ENCODE measurements around the gene GNS.
A peak's percentile ranks its signal among the peaks of the same experiment; 100 is the strongest.
"Not testable (repeated sequence)": the region's sequence is repeated elsewhere in the genome, so short reads cannot be mapped to it uniquely, and the experiment has no call there.

GNS gene

GRCh38 chr12:64695550-64695949 lies 63.7 kb downstream of the GNS start:
- no peak for DNase-seq (ENCODE audit: low spot score)

GRCh38 chr12:64694130-64695040 lies 64.8 kb downstream of the GNS start:
- no peak for DNase-seq (ENCODE audit: low spot score)

- no peak for DNase-seq (ENCODE audit: low spot score)
These were observed 67.2 kb downstream of the GNS start for GRCh38 chr12:64691795-64692583.

DNA sequence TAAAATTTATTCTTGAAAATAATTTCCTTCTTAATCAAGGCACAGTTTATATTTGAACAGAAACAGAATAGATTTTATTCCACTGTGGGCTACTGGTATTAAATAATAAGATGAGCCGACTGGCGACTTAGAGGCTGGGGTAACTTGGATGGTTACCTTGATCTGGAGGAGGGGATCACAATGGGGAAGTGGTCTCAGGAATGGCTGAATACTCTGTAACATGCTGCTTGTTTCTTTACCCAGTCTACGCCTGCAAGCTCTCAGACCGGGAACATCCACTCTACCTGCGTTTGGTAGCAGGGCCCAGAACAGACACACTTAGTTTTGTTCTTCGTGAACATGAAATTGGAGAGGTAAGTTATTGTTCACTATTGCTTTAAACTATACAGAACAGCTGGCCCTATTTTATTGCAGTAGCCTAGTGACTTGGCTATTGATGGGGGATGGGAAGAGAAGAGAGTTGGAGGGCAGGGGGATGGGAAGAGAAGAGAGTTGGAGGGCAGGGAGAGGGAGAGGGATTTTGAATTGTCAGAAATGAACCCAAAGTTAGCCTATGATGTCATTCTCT lies 67.9 kb downstream of the GNS start:
- DNase-seq (ENCODE audit: low spot score) = no peak

DNA sequence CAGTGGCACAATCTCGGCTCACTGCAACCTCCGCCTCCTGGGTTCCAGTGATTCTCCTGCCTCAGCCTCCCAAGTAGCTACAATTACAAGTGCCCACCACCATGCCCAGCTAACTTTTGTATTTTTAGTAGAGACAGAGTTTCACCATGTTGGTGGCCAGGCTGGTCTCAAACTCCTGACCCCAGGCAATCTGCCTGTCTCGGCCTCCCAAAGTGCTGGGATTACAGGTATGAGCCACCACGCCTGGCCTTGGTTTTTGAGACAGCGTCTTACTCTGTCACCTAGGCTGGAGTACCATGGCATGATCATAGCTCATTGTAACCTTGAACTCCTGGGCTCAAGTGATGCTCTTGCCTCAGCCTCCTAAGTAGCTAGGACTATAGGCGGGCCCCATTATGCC lies 69.0 kb downstream of the GNS start:
- DNase-seq (ENCODE audit: low spot score) = not testable (repeated sequence)

DNA sequence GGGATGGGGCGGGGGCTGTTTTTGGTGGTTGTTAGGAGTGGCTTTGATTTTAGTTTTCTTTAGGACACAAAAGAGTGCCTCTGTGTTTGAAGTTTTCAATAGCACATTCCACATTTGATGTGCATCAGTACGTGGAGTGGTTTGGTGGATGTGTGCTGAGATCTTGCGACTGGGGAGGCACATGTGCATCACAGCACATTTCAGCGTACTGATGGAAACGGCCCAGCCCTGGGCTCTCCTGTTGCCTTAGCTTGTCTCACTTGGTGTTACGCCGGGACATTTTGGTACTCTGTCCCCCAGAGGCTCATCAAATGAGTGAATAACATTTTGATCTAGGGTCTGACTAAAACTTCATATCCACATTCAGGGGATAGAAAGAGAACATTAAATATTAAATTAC lies 70.5 kb downstream of the GNS start:
- DNase-seq (ENCODE audit: low spot score) = no peak

- DNase-seq (ENCODE audit: low spot score) = no peak
These were observed 71.0 kb downstream of the GNS start for GRCh38 chr12:64688219-64688618.

DNA sequence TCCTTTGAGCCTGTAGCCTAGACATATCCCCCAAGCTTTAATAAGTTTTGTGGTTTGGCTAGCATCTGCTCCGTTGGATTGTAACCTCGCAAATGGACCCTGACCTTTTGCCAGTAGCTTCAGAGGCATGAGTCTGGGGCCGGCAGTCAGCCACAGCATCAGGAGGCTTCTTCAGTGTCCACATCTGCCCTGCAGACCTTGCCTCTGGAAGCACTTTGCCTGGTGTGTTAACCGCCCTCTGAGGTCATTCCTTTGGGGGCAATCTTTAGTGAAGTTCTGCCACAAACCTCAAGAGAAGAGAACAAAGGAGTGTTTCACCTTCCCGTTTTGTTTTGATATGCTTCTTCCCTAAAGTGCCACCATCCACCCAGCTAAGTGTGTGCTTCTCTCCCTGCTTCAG lies 71.4 kb downstream of the GNS start:
- DNase-seq (ENCODE audit: low spot score) = peak; percentile 28

DNA sequence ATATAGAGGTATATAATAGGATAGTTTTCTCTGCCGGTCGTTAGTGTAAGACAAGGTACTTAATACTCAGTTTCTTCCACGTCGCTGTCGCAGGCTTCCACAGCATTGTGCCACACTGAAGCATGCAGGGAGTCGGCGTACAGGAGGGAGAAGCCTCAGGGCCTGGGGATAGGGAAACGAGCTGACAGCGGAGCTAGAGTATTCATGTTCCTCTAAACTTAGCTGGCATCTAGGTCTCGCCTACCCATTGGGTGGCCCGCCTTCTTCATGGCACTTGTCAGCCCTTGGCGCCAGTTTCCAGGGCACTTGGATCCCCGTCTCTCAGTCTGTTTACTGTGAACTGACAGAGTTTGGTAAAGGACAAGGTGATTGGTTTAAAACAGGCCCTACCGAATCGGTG lies 73.6 kb downstream of the GNS start:
- DNase-seq (ENCODE audit: low spot score) = no peak

DNA sequence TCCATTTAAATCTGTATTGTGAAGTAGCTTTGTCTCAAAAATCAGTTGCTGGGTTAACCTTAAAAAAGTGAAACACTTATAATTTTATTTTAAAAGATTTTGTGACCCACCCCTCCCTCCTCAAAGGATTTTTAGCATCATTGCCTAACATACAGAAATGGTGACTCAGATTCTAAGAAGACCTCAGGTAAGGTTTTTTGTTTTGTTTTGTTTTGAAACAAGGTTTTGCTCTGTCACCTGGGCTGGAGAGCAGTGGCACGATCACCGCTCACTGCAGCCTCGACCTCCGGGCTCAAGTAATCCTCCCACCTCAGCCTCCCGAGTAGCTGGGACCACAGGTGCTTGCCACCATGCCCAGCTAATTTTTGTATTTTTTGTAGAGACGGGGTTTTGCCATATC lies 74.2 kb downstream of the GNS start:
- no peak for DNase-seq (ENCODE audit: low spot score)

GRCh38 chr12:64683816-64684543 lies 75.2 kb downstream of the GNS start:
- no peak for DNase-seq (ENCODE audit: low spot score)

DNA sequence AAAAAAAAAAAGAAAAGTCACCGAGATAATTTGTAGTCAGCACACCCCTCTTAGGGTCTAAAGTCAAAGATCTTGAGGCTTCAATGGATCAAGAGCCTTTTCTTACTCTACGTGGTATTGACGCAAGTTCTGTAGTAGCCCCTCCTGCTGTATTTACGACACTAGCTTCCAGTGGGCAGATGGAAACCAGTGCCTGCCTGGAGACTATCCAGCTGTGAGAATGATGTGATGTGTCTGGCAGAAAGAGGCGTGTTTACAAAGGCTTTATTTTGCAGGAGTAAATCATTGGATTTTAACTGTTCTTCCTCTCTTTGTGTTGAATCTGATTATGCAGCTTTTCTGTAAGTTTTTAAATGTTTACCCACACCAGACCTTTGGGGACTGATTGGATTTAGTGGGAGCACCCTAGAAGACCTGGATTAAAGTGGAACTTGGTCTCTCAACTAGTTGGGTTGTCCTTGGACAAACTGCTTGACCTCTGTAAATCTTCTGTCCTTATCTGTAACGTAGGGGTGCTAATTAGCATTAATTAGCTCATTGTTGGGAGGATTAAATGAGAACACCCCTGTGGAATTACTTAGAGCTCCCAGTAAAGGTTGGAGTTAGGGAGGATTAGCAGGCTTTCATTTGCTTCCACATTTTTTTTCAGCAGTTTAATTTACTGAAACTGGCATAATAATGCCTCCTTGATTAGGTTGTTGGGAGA lies 76.5 kb downstream of the GNS start:
- no peak for DNase-seq (ENCODE audit: low spot score)

GRCh38 chr12:64681200-64682052 lies 77.8 kb downstream of the GNS start:
- no peak for DNase-seq (ENCODE audit: low spot score)

GRCh38 chr12:64680235-64680634 lies 79.0 kb downstream of the GNS start:
- no peak for DNase-seq (ENCODE audit: low spot score)

- DNase-seq (ENCODE audit: low spot score) = peak; percentile 78
These were observed 79.7 kb downstream of the GNS start for GRCh38 chr12:64679487-64680001.

GRCh38 chr12:64678835-64679234 lies 80.4 kb downstream of the GNS start:
- no peak for DNase-seq (ENCODE audit: low spot score)

DNA sequence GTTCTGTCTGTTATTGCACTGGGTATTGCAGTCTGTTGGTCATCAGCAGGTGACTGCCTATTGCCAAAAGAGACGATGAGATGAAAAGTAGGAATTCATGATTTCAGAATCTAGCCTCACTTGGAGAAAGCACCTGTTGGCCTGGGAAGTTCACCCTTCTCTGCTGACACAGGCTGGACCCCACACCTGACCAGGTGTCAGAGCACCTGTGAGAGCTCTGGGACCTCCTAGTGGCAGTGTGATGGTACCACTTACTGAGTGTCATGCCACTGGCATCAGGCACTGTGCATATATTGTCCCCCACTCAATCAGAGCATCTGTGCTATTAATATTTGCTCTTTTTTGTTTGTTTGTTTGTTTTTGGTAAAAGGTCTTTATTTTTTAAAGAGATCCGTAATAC lies 81.0 kb downstream of the GNS start:
- DNase-seq (ENCODE audit: low spot score) = no peak

DNA sequence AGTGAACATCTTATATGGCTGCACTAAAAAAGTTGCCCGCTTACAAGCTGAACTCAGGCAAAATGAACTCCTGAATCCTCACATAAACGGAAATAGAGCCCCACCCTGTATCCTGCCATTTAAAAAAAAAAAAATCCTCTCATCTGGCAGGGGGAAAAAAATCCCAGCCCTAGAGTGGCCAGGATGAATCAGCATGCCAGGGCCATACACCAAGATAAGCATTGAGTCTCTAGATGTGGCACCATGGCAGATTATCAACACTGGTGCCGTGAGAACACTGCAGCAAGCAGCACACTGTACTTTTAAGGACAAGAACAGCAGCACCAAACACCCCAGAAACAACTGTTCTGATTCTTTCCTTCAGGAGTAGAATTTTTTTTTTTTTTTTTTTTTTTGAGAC lies 83.4 kb downstream of the GNS start:
- no peak for DNase-seq (ENCODE audit: low spot score)

GRCh38 chr12:64674367-64674922 lies 84.8 kb downstream of the GNS start:
- DNase-seq (ENCODE audit: low spot score) = no peak

All from COLO829 (cell line).